Stimulated activated CD8-positive, alpha-beta memory T cell treated with anti-CD3 and anti-CD28 coated beads, Interleukin-12 subunit alpha, Interleukin-12 subunit beta, amount 100 ng/mL, for 4 hours (primary cell): ENCODE results near the gene ZDHHC7.
"Not testable (repeated sequence)": the region's sequence is repeated elsewhere in the genome, so short reads cannot be mapped to it uniquely, and the experiment has no call there.

ENCODE experiments used
- DNase-seq: peaks from one replicate; pipeline ENCODE4 v3.0.0-alpha.2; 2020; ENCODE audit warnings: low read depth

ZDHHC7 gene

GRCh38 chr16:84938616-84939015 lies 72.7 kb downstream of the ZDHHC7 start:
- DNase-seq, result not testable (repeated sequence)

DNA sequence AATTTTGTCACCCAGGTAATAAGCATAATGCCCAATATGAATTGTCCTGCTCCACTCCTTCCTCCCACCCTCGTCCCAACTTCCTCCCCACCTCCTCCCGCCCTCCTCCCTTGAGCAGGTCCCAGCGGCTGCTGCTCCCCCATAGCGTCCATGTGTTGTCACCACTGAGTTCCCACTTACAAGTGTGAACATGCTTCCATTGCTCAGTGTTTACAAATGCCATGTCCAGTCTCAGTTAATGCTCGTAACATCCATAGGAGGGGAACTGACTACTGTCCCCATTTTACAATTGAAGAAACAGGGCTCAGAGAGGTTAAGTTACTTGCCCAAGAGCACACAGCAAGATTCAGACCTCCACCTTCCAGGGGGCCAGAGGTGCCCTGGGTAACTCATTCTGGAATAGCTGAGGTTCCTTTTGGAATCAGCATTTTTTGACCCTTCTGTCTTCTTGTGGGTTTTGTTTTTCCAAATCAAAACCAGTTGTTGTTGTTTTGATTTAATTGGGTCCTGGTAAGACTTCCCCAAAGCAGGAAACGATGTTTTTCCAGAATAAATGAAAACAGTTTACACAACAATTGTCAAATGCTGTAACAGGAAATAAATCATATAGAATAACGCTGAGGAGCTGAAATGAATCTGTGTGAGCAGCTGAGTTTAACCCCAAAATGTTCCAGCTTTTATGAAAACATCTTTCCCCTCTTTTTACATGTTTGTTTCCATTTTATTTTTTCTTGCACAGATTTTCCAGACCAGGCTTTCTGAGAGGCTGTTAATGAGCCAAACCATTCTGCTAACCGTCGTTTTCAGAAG lies 73.9 kb downstream of the ZDHHC7 start:
- no peak for DNase-seq

GRCh38 chr16:84933774-84934631 lies 77.3 kb downstream of the ZDHHC7 start:
- no peak for DNase-seq

DNA sequence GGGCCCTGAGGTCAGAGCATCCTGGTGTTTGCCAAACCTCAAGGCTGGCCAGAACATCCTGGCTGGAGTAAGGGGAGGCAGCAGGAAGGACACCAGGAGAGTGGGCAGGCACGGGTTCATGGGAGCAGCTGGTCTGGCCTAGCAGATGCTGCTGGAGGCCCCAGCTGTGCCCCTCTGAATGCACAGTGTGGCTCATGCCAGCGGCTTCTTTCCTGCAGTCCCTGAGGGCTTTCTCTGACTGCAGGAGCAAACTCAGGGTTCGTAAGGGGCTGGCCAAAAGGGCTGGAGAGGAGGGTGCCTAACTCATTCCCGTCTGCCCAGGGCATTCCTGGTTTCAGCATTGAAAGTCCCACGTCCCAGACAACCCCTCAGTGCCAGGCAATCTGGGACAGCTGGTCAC lies 78.7 kb downstream of the ZDHHC7 start:
- DNase-seq, result no peak

- no peak for DNase-seq
Measured at GRCh38 chr16:84931506-84931905, 79.8 kb downstream of the ZDHHC7 start.

DNA sequence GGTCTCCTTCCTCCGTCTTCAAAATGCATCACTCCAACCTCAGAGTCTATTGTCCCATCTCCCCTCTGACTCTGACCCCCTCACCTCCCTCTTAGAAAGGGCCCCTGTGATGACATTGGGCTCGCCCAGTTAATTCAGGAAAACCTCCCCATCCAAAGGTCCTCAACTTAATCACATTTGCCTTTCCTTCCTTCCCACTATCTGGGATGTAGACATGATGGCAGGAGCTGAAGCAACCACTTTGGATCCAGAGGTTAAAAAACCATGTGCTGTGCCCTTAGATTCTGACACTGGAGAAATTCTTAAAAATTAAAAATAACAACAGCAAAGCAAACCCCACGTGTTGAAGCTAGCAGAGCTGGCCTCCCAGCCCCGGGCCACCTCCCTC lies 80.2 kb downstream of the ZDHHC7 start:
- DNase-seq, result no peak

DNA sequence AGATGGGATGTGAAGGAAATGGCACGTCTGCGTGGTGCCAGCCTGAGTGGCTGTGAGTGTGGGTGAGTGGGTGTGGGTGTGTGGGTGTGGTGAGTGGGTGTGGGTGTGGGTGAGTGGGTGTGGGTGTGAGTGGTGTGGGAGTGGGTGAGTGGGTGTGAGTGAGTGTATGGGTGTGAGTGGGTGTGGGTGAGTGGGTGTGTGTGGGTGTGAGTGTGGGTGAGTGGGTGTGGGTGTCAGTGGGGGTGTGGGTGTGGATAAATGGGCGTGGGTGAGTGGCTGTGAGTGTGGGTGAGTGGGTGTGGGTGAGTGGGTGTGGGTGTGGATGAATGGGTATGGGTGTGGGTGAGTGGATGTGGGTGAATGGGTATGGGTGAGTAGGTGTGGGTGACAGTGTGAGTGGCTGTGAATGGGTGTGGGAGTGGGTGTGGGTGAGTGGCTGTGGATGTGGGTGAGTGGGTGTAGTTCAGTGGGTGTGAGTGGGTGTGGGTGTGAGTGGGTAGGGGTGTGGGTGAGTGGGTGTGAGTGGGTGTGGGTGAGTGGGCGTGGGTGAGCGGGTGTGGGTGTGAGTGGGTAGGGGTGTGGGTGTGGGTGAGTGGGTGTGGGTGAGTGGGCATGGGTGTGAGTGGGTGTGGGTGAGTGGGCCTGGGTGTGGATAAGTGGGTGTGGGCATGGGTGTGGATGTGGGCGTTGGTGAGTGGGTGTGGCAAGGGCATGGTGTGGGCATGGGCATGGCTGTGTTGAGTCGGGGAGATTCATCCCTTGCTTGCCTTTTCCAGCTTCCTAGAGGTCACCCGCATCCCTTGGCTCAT lies 80.8 kb downstream of the ZDHHC7 start:
- DNase-seq, result no peak

DNA sequence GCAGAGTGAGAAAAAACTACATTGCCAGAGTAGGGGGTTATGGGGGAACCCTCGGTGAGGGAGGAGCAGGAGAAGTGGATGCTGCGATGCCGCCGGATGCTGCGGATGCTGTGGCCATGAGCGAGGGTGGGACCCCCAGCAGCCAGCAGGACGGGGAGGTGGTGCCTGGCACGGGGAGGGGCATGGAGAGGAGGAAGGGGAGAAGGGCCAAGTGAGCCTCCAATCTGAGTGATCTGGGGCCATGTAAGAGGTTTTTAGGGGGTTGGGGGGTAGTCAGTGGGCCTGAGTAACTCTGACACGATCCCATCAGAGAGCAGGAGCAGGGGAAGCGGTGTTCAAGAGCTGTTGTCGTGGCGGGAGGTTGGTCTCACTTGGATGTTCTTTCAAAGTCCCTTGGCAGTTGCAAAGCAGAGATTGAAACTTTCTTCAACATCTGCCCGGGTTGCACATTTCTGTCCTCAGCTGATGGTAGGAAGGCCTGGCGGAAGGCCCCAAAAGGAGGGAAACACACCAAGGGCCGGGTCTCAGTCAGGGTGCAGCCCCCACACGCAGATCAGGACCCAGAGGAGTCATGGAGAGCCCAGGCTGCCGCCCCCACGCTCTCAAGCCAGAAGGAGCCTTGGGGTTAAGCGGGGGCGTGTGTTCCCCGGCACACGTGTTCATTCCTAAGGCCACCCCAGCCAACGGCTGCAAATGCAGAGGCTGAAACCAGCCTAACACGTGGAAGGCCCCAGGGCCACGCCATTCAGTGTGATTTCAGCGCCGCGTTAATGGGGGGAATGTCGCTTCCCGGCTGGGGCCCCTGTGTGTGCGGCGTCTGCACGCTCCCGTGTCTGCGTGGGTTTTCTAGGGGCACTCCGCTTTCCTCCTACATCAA lies 81.7 kb downstream of the ZDHHC7 start:
- DNase-seq, result no peak

GRCh38 chr16:84928679-84929420 lies 82.5 kb downstream of the ZDHHC7 start:
- DNase-seq, result no peak

GRCh38 chr16:84927621-84928591 lies 83.4 kb downstream of the ZDHHC7 start:
- no peak for DNase-seq

DNA sequence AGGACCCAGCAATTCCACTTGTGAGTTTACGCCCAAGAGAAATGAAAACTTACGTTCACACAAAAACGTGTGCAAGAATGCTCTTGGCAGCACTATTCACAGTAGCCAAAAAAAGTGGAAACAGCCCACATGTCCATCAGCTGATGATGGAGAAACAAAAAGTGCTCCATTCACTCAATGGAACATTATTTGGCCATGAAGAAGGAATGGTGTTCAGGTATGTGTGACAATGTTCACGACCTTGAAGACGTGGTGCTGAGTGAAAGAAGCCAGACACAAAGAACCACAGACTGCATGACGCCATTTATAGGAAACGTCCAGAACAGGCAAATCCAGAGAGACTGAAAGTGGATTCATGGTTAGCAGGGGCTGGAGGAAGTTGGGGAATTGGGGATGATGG lies 84.9 kb downstream of the ZDHHC7 start:
- no peak for DNase-seq

GRCh38 chr16:84925773-84926372 lies 85.5 kb downstream of the ZDHHC7 start:
- no peak for DNase-seq

- peak; percentile 26 for DNase-seq
Measured at GRCh38 chr16:84925092-84925772, 86.1 kb downstream of the ZDHHC7 start.

DNA sequence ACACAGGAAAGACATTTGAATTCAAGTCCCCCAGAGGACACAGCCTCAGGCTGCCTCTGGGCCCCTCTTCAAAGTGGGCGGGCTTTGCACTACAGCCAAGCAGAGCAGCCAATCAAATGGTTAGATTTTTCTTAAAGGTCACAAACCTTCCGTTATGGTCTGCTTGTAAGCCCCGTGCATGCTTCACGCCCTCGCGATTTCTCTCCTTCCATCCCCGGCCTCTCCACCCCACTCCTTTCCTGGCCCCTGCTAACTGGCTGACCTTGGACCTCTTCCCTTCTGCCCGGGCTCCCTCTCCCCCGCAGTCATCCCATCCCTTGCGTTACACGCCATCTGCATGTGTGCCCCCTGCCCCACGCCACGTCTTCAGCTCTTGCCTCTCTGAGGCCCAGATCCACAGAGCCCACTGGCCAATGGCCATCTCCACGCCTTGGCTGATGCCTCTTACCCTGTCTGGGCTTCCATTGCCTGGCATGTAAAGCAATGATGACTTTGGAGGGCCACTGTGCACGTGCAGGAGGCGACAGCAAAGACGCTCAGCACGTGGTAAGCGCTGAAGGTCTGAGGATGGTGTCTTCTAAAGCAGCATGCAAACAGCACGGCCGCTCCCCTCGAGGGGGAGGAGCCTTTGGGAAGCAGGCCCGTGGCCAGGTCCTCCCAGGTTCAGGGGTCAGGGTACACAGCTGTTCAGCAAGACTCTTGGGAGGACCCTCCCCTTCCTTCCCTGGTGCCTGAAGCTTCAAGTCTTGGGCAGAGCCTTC lies 86.8 kb downstream of the ZDHHC7 start:
- no peak for DNase-seq
